Mononuclear cell (primary cell): Measurements from ENCODE around the gene NIPAL1. TPM values are rescaled to one million over a fixed set of nuclear protein-coding genes. Genes with fewer than 3 reads are reported as not detected.
"Not testable (repeated sequence)": the region's sequence is repeated elsewhere in the genome, so short reads cannot be mapped to it uniquely, and the experiment has no call there.

Experiments used
- H3K27me3 ChIP-seq: 2 replicates; pipeline ENCODE4 v1.6.0; 2011; ENCODE audit warnings: low read length, control low read depth; ENCODE audit not compliant: insufficient read depth
- H3K4me1 ChIP-seq: 2 replicates; pipeline ENCODE4 v1.5.1; 2011; ENCODE audit warnings: mild to moderate bottlenecking, low read length, control low read depth; ENCODE audit not compliant: insufficient read depth
- H3K4me3 ChIP-seq: 2 replicates; pipeline ENCODE4 v1.5.1; 2011; ENCODE audit warnings: mild to moderate bottlenecking, low read length, moderate library complexity
- H3K9me3 ChIP-seq: 2 replicates; pipeline ENCODE4 v1.5.1; 2011; ENCODE audit warnings: low read depth, mild to moderate bottlenecking, control low read depth, low read length
- total RNA-seq: library from RNA; depleted of rRNA; stranded (reverse); fragments of >200 nt; gene quantifications from one replicate; pipeline ENCODE4 v1.2.3, GENCODE V29; 2012

Gene NIPAL1
- total RNA-seq: under 0.01 TPM

DNA sequence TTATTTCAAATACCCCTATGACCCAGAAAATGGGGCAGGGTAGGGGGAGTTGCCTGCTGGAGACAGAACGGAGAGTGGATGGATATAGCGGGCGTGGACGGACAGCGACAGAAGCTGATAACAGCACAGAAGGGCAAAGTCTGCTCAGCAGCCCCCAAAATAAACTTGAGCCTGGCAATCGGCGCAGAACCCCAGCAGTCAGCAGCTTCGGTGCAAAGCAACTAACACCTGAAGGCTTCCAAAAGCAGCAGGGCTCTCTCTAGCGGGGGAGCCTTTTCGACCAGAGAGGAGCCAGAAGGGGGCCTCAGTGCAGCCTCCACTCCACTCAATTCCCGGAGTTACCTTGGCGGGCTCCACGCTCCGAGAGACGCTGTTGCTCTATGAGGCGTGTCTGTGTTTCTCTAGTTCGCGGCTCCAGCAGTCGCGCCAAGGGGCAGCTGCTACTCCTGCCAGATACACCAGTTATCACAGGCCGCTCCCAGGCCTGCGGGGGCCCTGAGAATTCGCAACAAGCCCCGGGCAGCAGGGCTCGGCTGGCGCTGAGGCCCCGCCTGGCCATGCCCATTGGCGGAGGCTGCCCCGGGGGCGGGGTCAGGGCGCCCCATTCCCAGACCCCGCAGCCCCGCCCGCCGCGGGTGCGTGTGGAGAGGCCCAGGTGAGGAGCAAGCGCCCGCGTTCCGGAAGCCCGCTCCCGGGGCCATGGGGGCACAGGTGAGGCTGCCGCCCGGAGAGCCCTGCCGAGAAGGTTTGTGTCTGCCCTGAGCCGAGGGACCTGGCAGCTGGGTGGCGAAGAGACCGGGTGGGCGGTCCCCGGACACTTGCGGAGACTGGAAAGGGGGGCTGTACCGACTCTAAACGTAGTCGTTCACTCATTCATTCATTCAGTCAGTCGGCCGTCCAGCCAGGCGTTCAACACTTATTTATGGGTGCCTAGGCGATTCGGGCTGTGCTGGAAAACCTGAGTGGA, at the start of gene NIPAL1, which contains the start of gene CNGA1:
Gene NIPAL1 (plus strand): TSS at position 632 of the 967 bp plus-strand sequence. CDS start 68 bp downstream, at position 700.
Gene CNGA1 (minus strand): TSS at position 541 of the 967 bp plus-strand sequence. CDS start 63,992 bp downstream, outside the sequence.
- peaks cover 43% of the 10 kb centered on the region for H3K27me3 ChIP-seq
- peak within 1 kb of the TSS; percentile 44 for H3K4me3 ChIP-seq
- no peaks in the 10 kb centered on the region for H3K9me3 ChIP-seq
- H3K4me1 ChIP-seq: peaks cover 16% of the 10 kb centered on the region

DNA sequence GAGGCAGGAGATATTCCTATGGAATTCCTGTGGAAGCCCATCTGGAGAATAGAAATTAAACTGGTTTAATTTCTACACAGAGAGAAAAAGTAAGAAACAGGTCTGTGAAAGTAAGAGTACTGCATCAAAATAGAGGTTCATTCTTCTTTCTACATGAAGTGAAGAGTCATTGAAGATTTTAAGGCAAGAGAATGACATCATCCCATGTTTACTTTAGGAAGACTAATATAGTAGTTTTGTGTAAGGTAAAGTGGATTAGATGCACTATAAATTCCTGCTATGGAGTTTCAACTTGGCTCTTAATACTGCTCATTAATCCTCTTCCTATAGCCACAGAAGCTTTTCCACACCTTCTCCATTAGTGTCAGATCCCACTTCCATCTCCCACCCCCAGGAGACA, 47.7 kb upstream of the NIPAL1 start:
- Histone ChIP-seq H3K9me3 (no peaks in the 10 kb centered on the region), H3K4me1 (no peaks in the 10 kb centered on the region), H3K27me3 (no peaks in the 10 kb centered on the region)

DNA sequence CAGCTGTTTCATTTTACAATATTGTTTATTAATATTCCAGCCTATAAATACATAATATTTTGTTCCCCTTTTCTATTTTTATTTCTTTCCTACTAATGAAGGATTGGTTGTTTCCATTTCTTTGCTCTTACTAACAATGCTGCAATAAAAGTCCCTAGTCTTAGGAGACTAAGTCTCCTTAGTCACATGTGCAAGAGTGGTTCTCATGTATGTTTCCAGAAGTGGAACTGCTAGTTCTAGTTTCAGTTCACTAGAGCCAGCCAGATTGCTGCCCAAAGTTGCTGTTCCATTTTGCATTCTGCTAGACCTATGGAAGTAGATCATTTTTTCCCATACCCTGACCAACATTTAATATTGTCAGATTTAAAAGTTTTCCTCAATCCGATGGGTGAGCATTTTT, 44.4 kb upstream of the NIPAL1 start:
- H3K4me1 ChIP-seq: no peaks in the 10 kb centered on the region
- no peak overlapping the region for H3K4me3 ChIP-seq
- no peaks in the 10 kb centered on the region for H3K27me3 ChIP-seq
- H3K9me3 ChIP-seq: no peaks in the 10 kb centered on the region

More for the DNA sequence above, 47.7 kb upstream of the NIPAL1 start:
- no peak overlapping the region for H3K4me3 ChIP-seq

DNA sequence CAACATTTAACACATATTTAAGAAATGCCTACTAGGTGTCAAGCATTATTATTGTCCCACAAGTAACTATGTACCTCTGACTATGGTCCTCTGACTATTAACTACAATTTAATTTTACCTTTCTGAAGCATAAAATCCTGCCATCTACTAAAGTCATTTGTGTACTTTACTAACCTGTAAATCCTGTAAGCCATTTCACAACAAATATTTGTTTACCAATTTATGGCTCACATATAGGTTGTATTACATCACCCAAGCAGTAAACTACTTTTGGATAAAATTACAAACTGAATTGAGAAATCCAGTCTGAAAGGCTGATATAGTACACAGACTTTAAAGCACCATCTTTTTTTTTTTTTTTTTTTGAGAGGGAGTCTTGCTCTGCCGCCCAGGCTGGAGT, 43.9 kb upstream of the NIPAL1 start:
- H3K4me3 ChIP-seq: no peak overlapping the region
- no peaks in the 10 kb centered on the region for H3K4me1 ChIP-seq
- no peaks in the 10 kb centered on the region for H3K27me3 ChIP-seq
- H3K9me3 ChIP-seq: no peaks in the 10 kb centered on the region

DNA sequence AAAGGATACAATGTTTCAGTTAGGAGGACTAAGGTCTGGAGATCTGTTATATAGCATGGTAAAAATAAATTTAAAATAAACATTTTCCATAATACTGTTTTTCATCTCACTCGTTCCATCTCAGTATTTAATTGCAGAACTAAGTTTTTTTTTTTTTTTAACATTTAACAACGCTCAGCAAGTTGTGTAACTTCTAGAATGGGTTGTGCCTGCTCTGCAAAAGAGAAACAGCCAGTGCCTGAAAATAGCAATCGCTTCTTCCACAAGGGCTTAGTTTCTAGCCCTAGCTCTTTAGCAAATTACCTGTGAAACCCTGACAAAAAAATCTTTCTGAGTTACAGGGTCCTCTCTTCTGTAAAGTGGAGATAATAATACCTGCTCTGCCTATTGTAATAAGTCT, 42.0 kb upstream of the NIPAL1 start:
- H3K27me3 ChIP-seq: no peaks in the 10 kb centered on the region
- no peaks in the 10 kb centered on the region for H3K9me3 ChIP-seq
- H3K4me3 ChIP-seq: no peak overlapping the region
- no peaks in the 10 kb centered on the region for H3K4me1 ChIP-seq

DNA sequence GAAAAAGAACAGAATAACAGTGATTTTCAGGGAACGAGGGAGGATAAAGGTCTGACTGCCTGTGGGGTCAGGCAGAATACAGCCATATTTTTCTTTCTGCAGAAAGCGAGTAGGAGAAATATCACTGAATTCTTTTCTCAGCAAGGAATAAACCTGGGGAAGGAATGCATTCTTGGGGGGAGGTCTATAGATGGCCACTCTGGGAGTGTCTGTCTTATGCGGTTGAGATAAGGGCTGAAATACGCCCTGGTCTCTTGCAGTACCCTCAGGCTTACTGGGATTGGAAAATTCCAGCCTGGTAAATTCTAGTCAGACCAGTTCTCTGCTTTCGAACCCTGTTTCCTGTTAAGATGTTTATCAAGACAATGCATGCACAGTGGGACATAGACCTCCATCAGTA, 26.4 kb upstream of the NIPAL1 start:
- H3K9me3 ChIP-seq: peaks cover 14% of the 10 kb centered on the region
- no peaks in the 10 kb centered on the region for H3K4me1 ChIP-seq

DNA sequence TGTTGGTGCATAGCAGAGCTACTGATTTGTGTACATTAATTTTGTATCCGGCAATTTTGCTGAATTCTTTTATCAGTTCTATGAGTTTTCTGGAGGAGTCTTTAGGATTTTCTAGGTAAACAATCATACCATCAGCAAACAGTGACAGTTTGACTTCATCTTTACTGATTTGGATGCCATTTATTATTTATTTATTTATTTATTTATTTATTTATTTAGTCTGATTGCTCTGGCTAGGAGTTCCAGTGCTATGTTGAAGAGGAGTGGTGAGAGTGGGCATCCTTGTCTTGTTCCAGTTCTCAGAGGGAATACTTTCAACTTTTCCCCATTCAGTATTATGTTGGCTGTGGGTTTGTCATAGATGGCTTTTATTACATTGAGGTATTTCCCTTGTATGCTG, 24.1 kb upstream of the NIPAL1 start:
- not testable (repeated sequence) for H3K27me3 ChIP-seq, H3K4me3 ChIP-seq, H3K4me1 ChIP-seq
- H3K9me3 ChIP-seq: peaks cover 14% of the 10 kb centered on the region

More for the DNA sequence above, 26.4 kb upstream of the NIPAL1 start:
- Histone ChIP-seq H3K27me3 (no peaks in the 10 kb centered on the region), H3K4me3 (no peak overlapping the region)

DNA sequence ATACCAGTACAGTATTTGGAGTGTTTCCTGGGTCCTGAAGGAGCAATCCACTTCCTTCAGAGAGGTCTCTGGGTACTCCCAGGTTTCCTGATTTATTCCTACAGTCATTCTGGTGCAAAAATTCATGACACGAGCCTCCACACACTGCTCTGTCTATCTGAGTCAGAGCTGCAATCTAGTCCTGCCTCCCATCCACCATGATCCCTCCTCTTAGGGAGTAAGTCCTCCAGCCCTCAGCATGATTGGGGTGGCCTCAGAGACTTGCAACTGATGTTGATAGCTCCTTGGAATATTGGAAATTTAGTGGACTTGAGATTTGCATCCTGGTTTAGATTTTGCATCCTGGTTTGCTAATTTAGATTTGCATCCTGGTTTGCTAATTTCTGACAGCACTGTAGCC, 20.6 kb upstream of the NIPAL1 start:
- no peaks in the 10 kb centered on the region for H3K4me1 ChIP-seq
- H3K4me3 ChIP-seq: no peak overlapping the region
- H3K9me3 ChIP-seq: peaks cover 9% of the 10 kb centered on the region
- no peaks in the 10 kb centered on the region for H3K27me3 ChIP-seq

DNA sequence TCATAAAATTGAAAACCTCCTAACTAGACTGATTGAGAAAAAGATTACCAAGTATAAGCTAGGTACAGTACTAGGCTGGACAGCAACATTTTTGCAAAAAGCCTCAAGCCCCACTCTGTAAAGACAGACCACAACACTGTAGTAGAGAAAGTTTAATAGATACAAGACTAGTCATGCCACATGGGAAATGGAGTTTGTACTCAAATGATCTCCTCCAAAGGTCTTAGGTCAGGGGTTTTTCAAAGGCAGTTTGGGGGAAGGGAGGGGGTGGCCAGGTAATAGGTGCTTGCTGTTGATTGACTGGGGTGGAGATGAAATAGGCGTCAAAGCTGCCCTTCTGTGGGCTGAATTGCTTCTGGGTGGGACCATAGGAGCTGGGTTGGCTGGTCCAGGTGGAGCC, 14.3 kb upstream of the NIPAL1 start:
- no peaks in the 10 kb centered on the region for H3K4me1 ChIP-seq
- H3K27me3 ChIP-seq: no peaks in the 10 kb centered on the region
- H3K9me3 ChIP-seq: peaks cover 18% of the 10 kb centered on the region
- no peak overlapping the region for H3K4me3 ChIP-seq

DNA sequence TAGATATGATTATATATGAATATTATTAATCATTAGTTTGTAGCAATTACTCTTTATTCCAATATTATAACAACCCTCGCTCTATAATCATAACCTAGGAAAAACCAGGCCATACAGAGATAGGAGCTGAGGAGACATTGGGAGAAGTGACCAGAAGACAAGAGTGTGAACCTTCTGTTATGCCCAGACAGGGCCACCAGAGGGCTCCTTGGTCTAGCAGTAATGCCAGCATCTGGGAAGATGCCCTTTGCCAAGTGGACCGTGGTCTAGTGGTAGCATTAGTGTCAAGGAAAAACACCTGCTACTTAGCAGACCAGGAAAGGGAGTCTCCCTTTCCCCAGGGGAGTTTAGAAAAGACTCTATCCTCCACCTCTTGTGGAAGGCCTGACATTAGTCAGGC, 13.0 kb upstream of the NIPAL1 start:
- H3K4me1 ChIP-seq, H3K27me3 ChIP-seq, H3K4me3 ChIP-seq: not testable (repeated sequence)
- peaks cover 31% of the 10 kb centered on the region for H3K9me3 ChIP-seq

DNA sequence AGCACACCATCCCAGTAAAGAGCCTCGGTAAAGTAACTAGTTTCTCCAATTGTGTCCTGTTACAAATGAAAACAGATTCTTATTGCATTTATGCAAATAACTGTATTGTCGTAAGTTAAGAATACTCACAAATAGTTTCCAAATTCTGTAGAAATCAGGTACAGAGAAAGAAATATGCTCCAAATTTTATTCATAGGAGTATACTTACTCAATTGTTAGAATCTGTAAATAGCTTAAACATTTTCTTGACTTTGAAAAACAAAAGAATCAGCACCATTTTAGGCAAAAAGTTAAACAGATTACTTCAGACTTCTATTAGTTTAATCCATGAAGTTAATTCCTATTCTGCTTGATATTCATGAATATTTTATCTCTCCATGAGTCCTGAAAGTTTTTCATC, 10.8 kb upstream of the NIPAL1 start:
- H3K9me3 ChIP-seq: peaks cover 27% of the 10 kb centered on the region
- no peaks in the 10 kb centered on the region for H3K27me3 ChIP-seq
- H3K4me1 ChIP-seq: no peaks in the 10 kb centered on the region
- no peak overlapping the region for H3K4me3 ChIP-seq

DNA sequence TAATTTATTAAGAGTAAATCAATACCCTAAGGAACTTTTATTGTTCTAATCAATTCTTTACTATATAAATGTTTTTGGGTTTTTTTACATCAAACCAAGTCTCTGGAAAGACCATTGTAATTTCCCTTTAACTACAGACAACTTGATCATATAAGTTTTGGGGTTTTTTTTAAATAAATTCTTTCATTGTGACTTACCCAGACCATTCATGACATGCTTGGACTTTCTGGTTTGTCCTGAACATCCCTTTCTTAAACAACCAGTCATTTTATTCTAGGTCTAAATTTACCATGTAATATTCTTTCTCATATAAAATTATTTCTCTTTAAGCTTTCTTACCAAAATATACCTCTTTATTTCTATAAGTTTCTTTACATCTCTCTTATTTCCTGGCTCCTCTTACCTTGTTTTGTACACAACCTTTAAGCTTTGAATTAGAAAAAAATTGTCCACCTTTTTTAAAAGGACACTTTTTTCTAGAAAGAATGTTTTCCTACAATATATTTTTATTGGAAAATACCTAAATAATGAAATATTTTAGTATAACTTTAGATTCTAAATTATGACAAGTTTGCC, 8.5 kb upstream of the NIPAL1 start:
- no peaks in the 10 kb centered on the region for H3K4me1 ChIP-seq
- H3K4me3 ChIP-seq: no peak overlapping the region
- peaks cover 2% of the 10 kb centered on the region for H3K27me3 ChIP-seq
- peaks cover 27% of the 10 kb centered on the region for H3K9me3 ChIP-seq

DNA sequence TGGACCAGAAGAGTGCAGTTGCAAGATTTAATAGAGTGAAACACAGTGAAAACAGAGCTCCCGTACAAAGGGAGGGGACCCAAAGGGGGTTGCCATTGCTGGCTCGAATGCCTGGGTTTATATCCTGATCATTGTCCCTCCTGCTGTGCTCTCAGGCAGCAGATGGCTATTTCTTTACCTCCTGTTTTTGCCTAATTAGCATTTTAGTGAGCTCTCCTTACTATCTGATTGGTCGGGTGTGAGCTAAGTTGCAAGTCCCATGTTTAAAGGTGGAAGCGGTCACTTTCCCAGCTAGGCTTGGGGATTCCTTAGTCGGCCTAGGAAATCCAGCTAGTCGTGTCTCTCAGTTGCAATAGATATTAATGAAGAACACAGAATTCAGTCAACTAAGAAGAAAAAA, 5.7 kb upstream of the NIPAL1 start:
- Histone ChIP-seq H3K27me3 (peaks cover 11% of the 10 kb centered on the region), H3K9me3 (peaks cover 22% of the 10 kb centered on the region)
- H3K4me1 ChIP-seq, H3K4me3 ChIP-seq: not testable (repeated sequence)

DNA sequence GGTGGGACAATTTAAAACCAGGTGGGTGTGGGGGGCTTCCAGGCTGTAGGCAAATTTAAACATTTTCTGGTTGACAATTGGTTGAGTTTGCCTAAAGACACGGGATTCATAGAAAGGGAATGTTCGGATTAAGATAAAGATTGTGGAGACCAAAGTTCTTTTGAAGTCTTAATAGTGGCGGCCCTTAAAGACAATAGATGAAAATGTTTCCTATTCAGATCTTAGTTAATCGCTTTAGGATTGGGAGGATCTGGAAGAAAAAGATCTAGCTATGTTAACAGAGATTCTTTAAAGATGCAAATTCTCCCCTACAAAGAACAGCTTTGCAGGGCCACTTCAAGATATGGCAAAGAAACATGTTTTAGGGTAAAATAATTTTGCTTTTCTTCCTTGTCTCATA, 4.8 kb upstream of the NIPAL1 start:
- peaks cover 19% of the 10 kb centered on the region for H3K9me3 ChIP-seq
- H3K27me3 ChIP-seq: peaks cover 17% of the 10 kb centered on the region
- peaks cover 8% of the 10 kb centered on the region for H3K4me1 ChIP-seq
- no peak overlapping the region for H3K4me3 ChIP-seq

DNA sequence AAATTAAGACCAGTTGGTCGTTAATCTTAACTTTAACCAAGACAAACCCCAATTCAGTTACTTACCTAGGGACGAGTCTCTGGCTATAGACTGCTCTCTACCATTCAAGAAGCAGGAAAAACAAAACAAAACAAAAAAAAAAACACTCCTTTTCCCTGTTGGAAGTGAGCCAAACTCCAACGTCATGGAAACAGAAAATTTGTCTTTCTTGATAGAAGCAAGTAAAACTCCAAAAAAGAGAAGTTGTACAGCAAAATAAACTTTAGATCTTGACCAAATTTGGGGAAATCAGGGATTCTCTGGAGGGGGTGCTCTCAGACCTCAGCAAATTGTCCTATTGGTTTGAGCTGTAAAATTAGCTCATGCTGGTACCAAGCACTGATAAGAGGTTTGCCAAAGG, 3.7 kb upstream of the NIPAL1 start:
- H3K27me3 ChIP-seq: peaks cover 28% of the 10 kb centered on the region
- no peak overlapping the region for H3K4me3 ChIP-seq
- peaks cover 16% of the 10 kb centered on the region for H3K4me1 ChIP-seq
- H3K9me3 ChIP-seq: peaks cover 10% of the 10 kb centered on the region
